HepG2 (cell line): ENCODE measurements around the gene PCSK6.

Experiments
- GABPB1 ChIP-seq: IDR thresholded peaks from 2 replicates; pipeline ENCODE4 v1.6.1; 2016; ENCODE audit warnings: mild to moderate bottlenecking, missing genetic modification reagents, moderate library complexity, missing compliant biosample characterization
- MAZ ChIP-seq, 2 experiments: sonication (generic) in 1 of 2; formaldehyde crosslinking in 1 of 2; IDR thresholded peaks; 2 replicates each; pipeline versions ENCODE4 v1.5.0 to v1.6.1; 2012 to 2020; ENCODE audit warnings: low read depth in 2 of 2, mild to moderate bottlenecking in 2 of 2, borderline replicate concordance in 1 of 2, improper control_type of control experiment in 1 of 2, low read length in 1 of 2, missing genetic modification reagents in 1 of 2, moderate library complexity in 1 of 2
- MYC ChIP-seq: sonication (generic); formaldehyde crosslinking; IDR thresholded peaks from 2 replicates; pipeline ENCODE4 v1.9.0; 2021; ENCODE audit warnings: missing genetic modification reagents, borderline replicate concordance
- PAF1 ChIP-seq: IDR thresholded peaks from 2 replicates; pipeline ENCODE4 v1.6.1; 2016; ENCODE audit warnings: missing genetic modification reagents, missing compliant biosample characterization
- RCOR2 ChIP-seq: IDR thresholded peaks from 2 replicates; pipeline ENCODE4 v1.6.1; 2016; ENCODE audit warnings: missing biosample characterization, missing genetic modification reagents
- YY1 ChIP-seq: IDR thresholded peaks from 2 replicates; pipeline ENCODE4 v1.6.1; 2011; ENCODE audit warnings: low read length, low read depth, moderate library complexity, mild to moderate bottlenecking; ENCODE audit not compliant: insufficient read depth, insufficient replicate concordance
- ZNF34 ChIP-seq: sonication (generic); formaldehyde crosslinking; IDR thresholded peaks from 2 replicates; pipeline ENCODE4 v1.4.0; 2020; ENCODE audit warnings: mild to moderate bottlenecking, missing genetic modification reagents, borderline replicate concordance
- ZSCAN20 ChIP-seq: sonication (generic); formaldehyde crosslinking; IDR thresholded peaks from 2 replicates; pipeline ENCODE4 v1.4.0; 2020; ENCODE audit warnings: missing genetic modification reagents, mild to moderate bottlenecking, borderline replicate concordance
- TF ChIP-seq, protein P1 (sequence below): sonication (generic); formaldehyde crosslinking; IDR thresholded peaks from 2 replicates; pipeline ENCODE4 v1.4.0; 2020; ENCODE audit warnings: missing genetic modification reagents
- TF ChIP-seq, protein P2 (sequence below): sonication (generic); formaldehyde crosslinking; IDR thresholded peaks from 2 replicates; pipeline ENCODE4 v1.5.0; 2020; ENCODE audit warnings: mild to moderate bottlenecking, missing genetic modification reagents, moderate library complexity

DNA sequence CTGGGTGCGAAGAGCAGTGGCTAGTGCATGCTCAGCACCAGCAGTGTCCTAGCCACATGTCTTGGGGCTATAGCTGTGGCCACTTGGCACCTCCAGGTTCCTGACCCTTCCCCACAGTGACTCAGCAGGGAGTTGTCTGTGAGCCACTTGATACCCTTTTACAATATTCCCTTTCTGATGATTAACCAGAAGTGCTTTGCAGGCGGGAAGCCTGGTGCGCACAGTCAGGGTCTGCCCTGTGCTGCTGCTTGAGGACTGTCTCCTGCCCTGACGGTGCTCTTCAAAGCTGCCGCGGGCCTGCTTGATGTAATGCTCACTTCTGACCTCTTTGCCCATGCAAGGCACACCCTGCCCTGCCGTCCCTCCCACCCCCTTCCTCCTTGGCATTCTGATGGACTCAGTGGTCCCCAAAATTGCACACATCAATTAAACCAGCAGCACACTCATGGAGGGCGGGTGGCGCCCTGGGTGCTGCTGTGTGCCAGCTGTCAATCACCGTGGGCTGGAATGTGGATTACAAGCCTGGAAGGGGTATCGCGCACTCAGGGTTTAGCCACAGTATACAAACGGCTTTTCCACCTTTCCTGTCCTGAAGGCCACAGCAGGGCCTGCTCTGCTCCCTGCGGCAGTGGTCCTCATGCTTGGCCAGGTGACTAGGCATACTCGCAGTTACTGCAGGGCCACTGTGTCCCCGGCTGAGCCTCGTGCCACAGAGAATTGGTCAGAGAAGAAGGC, 40.9 kb upstream of the PCSK6 start:
- TF ChIP-seq MAZ (IDR thresholded peaks at IDR 0.05; ENCODE audit: borderline replicate concordance, low read depth, low read length) (no peak), MAZ (CRISPR knock-in tag; IDR thresholded peaks at IDR 0.05; ENCODE audit: low read depth) (no peak), ZSCAN20 (CRISPR knock-in tag) (no peak), RCOR2 (CRISPR knock-in tag) (no peak), MYC (CRISPR knock-in tag) (no peak), GABPB1 (no peak), ZNF34 (CRISPR knock-in tag) (no peak), PAF1 (no peak), YY1 (no peak)
- TF ChIP-seq, protein P1, sequence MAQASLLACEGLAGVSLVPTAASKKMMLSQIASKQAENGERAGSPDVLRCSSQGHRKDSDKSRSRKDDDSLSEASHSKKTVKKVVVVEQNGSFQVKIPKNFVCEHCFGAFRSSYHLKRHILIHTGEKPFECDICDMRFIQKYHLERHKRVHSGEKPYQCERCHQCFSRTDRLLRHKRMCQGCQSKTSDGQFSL (CRISPR knock-in tag): no peak
- TF ChIP-seq, protein P2, sequence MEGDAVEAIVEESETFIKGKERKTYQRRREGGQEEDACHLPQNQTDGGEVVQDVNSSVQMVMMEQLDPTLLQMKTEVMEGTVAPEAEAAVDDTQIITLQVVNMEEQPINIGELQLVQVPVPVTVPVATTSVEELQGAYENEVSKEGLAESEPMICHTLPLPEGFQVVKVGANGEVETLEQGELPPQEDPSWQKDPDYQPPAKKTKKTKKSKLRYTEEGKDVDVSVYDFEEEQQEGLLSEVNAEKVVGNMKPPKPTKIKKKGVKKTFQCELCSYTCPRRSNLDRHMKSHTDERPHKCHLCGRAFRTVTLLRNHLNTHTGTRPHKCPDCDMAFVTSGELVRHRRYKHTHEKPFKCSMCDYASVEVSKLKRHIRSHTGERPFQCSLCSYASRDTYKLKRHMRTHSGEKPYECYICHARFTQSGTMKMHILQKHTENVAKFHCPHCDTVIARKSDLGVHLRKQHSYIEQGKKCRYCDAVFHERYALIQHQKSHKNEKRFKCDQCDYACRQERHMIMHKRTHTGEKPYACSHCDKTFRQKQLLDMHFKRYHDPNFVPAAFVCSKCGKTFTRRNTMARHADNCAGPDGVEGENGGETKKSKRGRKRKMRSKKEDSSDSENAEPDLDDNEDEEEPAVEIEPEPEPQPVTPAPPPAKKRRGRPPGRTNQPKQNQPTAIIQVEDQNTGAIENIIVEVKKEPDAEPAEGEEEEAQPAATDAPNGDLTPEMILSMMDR (CRISPR knock-in tag): no peak
